Renal cortex interstitium (tissue), 11 donors: ENCODE results near the gene TEX261. TPM values are rescaled to one million over a fixed set of nuclear protein-coding genes. Genes with fewer than 3 reads are reported as not detected.
"Not testable (repeated sequence)": the region's sequence is repeated elsewhere in the genome, so short reads cannot be mapped to it uniquely, and the experiment has no call there.

Source experiments
- DNase-seq, 11 donors: peaks; one replicate each; pipeline ENCODE4 v3.0.0-alpha.2; 2013; ENCODE audit warnings: low read depth in 9 of 11, low spot score in 4 of 11; ENCODE audit errors: extremely low read depth in 1 of 11
- polyA plus RNA-seq, 3 donors: library from polyadenylated mRNA; unstranded; fragments of 120-200 nt; gene quantifications; one replicate each; pipeline ENCODE4 v1.2.1, GENCODE V29; 2013; ENCODE audit not compliant: insufficient read length in 3 of 3

TEX261 gene
- polyA plus RNA-seq, 3 donors, result 49.8 to 55.9 (median 52.1) TPM

DNA sequence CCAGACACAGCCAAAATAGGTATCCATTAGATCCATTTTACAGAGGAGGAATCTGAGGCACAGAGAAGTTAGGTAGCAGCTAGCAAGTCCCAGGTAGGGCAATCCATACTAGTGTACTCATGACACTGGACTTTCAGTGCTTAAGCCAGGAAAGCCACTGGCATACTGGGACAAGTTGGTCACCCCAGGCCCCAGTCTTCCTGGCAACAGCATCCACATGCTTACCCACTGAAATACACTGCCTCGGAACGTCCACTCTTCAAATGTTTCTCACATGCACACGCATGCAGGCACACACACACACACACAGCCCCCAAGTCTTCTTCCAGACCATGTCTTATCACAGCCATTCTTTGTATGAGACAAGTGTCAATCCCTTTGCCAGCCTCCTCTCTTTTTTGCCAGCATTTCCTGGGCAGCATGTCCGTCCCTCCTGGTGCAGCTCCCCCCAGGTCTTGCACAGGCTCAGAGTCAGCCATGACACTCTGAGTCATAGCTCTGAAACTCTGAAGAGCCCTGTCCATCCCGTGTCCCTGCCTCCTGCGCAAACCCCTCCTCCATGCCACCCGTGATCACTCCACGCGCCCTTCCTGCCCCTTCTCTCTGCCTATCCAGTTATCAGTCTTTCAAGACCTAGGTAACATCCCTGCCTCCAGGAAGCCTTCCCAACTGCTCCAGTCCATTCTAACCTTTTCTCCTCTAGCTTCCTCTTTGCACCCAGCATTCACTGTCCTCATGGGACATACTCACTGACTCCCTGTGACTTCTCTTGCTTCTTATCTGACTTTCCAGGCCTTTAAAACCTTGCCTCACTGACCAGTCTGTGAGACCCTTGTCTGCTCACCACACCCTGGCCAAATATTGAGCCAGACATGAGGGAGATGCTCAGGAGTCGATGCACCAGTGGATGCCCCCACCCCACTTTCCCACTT lies 10.9 kb upstream of the TEX261 start:
- no peak for DNase-seq

DNA sequence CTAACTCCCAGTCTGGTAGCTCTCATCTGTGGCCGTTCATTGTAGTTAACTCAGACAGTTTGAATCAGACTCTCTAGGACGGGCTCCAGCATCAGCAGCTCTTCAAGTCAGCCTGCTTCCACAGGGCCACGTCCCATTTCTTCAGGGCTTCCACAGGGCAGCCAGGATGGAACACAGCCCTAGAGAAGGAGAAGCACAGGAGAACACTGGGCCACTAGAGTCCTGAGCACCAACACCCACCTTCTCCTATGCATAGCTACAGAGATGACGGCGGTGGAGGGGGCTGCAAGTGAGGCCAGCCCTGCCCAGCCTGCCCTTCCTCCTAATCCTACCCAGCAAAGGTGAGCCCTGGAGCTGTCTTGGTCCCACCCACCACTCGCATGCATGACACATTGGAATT lies 10.2 kb upstream of the TEX261 start:
- DNase-seq, result no peak

GRCh38 chr2:71003966-71004755 lies 9.5 kb upstream of the TEX261 start:
- no peak for DNase-seq

GRCh38 chr2:71003396-71003795 lies 8.7 kb upstream of the TEX261 start:
- no peak for DNase-seq

- DNase-seq, result no peak
Measured at GRCh38 chr2:71001981-71002570, 7.4 kb upstream of the TEX261 start.

DNA sequence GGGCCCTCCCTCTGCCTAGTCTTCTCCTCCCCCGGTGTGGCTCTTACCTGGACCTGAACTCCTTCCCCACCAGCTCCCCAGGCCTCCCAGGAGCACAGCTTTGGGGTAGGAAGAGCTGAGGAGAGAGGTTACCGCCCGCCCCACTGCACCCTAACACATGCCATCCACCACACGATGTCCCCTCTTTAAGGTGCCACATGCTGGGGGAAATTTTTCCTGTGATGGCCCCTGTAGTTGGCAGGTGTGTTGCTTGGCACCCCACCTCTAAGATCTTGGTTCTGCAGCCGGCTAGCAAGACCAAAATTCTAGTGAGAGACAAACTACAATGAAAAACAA lies 6.9 kb upstream of the TEX261 start:
- DNase-seq, result no peak

- DNase-seq, result peak in 2 of 11 donors; percentile 27 to 46
Measured at GRCh38 chr2:71000780-71001591, 6.3 kb upstream of the TEX261 start.

- not testable (repeated sequence) for DNase-seq
Measured at GRCh38 chr2:70999931-71000330, 5.3 kb upstream of the TEX261 start.

- no peak for DNase-seq
Measured at GRCh38 chr2:70999362-70999761, 4.7 kb upstream of the TEX261 start.

- DNase-seq, result not testable (repeated sequence)
Measured at GRCh38 chr2:70998885-70999284, 4.2 kb upstream of the TEX261 start.

DNA sequence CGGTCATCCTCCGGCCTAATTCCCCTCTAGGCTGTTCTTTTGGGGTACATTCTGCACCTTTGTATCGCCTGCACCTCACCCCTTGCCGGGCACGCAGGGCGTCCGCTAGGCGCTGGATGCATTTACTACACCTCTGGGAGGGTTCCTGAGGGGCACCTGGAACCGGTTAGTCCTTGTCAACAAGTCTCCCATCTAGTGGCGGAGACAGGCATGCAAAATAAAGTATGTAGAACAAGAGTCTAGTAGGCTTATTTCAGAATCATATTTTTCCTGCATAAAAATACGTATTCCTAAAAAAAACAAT lies 705 bp upstream of the TEX261 start:
- peak in 2 of 11 donors; percentile 28 to 37 for DNase-seq

DNA sequence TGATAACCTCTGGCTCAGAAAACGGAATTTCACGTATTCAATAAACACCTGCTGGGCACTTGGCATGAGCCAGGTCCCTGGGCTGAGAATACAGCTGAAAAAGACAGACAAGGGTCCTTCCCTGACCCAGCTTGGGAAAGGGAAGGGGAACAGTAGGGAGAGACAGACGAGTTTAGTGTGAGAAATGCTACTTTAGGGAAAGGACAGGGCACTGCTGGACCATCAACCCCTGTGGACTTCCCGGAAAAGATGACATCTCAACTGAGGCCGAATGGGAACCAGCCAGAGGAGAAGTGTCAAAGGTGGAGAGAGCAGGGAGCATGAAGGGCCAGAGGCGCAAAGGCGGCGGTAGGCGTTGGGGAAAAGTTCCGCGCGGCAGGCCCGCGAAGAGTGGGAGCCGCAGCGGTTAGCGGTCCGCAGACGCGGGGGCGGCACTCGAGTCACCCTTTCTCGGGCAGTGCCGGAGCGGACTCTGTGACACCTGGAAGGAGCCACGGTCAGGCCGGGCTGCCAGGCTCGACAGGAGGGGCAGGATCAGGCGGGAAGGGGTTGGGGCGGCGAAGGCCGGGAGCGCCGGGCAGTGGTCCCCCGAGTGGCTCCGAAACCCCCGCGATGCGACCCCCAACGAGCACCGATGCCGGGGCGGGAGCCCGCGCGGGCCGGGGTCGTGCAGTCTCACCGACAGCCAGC lies 519 bp downstream of the TEX261 start:
- no peak for DNase-seq

GRCh38 chr2:70992945-70993853 lies 1.5 kb downstream of the TEX261 start:
- no peak for DNase-seq

- no peak for DNase-seq
Measured at GRCh38 chr2:70991742-70992141, 2.9 kb downstream of the TEX261 start.

DNA sequence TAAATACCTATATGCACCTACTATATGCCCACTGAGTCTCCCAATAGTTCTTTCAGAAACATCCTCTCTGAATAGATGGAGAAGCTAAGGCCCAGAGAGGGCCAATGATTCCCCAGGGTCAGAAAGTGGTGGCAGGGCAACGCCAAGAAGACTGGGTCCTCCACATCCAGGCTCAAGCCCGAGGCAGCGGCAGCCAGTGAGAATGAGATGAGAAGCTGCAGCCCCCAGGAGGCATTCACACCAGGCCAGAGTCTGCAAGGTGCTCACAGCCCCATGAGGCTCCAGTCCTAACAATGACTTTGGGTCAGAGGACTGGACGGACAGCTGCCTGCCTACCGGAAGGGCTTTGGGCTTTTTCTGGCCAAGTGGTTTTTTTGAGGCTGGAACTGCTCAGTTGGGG lies 3.5 kb downstream of the TEX261 start:
- DNase-seq, result no peak

DNA sequence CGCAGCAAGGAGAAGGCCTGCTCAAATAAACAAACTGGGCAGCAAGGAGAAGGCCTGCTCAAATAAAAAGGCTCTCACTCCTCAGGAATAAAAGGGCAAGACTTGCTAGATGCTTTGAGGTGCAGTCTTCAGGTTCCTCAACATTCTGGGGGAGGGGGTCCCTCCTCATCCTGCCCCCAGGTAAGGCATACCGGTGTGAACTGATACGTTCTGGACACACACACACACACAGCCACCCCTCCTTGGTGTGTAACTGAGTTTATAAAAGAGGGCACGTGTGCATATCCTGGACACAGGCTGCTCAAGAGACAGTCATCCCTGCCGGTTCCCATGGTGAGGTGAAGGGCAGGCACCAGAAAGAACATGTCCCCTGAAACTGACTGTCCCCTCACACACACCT lies 4.5 kb downstream of the TEX261 start:
- DNase-seq, result no peak

DNA sequence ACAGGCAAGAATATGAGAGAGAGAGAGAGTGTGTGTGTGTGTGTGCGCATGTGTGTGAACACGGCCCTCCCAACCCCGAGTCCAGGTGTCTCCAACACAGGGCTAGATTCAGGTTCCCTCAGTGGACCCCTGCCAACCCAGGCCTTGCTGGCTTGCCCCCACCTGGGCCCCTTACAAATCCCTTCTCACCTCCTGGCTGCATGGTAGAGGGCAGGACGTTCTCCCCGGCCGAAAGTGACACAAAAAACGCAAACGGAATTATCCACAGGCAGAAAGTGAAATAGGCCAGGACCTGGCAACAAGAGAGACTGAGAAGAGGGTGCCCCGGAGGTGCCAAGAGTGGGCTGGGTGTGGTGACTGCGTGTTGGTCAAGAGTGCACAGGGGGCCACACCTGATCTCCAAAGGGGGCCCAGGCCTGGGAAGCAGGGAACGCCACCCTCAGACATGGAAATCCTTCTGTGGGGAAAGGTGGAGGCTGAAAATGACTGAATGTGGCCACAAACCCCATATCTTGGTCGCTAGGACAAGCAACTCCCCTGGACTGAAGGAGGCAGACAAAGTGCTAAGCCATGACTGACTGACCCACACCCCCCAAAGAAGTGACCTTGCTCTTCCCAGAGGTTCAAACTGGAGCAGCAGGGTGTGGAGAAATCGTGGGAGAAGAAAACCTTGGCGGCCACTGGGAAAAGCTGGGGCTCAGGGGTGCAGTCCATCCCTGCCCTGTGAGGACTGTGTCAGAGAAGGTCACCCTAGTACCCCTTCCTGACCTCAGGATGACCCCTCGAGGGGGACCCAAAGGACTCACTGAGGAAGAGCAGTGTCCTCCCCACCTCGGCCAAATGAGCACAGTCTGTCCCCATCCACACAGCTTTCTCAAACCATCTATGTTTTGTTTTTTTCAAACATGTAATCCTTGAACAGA lies 5.7 kb downstream of the TEX261 start:
- no peak for DNase-seq
